Measurements from ENCODE around the gene RASGRP2.

The RASGRP2 gene

GRCh38 chr11:64770120-64770519, 26.2 kb upstream of the RASGRP2 start:
- DNase-seq: no peak

GRCh38 chr11:64769283-64769682, 25.3 kb upstream of the RASGRP2 start:
- DNase-seq: no peak

- no peak for DNase-seq
Observed at GRCh38 chr11:64768300-64768694, 24.4 kb upstream of the RASGRP2 start.

- DNase-seq: peak; percentile 74
Observed at GRCh38 chr11:64767344-64768299, 23.7 kb upstream of the RASGRP2 start.

GRCh38 chr11:64766881-64767280, 22.9 kb upstream of the RASGRP2 start:
- no peak for DNase-seq

- DNase-seq: no peak
Observed at GRCh38 chr11:64765851-64766665, 22.1 kb upstream of the RASGRP2 start.

- no peak for DNase-seq
Observed at GRCh38 chr11:64765291-64765850, 21.4 kb upstream of the RASGRP2 start.

- DNase-seq: no peak
Observed at GRCh38 chr11:64764753-64765152, 20.8 kb upstream of the RASGRP2 start.

GRCh38 chr11:64764040-64764611, 20.2 kb upstream of the RASGRP2 start:
- peak; percentile 46 for DNase-seq

- no peak for DNase-seq
Observed at GRCh38 chr11:64763526-64764039, 19.6 kb upstream of the RASGRP2 start.

- DNase-seq: no peak
Observed at GRCh38 chr11:64762674-64763525, 19.0 kb upstream of the RASGRP2 start.

GRCh38 chr11:64762277-64762673, 18.3 kb upstream of the RASGRP2 start:
- DNase-seq: no peak

- no peak for DNase-seq
Observed at GRCh38 chr11:64760759-64761420, 16.9 kb upstream of the RASGRP2 start.

GRCh38 chr11:64759722-64760719, 16.1 kb upstream of the RASGRP2 start, which contains the start of gene PYGM:
PYGM (minus strand) TSS chr11:64759974; CDS start chr11:64759898, 76 bp downstream.
- DNase-seq: no peak

- no peak for DNase-seq
Observed at GRCh38 chr11:64759131-64759721, 15.3 kb upstream of the RASGRP2 start.

- DNase-seq: no peak
Observed at GRCh38 chr11:64758330-64759079, 14.6 kb upstream of the RASGRP2 start.

GRCh38 chr11:64757549-64758329, 13.8 kb upstream of the RASGRP2 start:
- DNase-seq: no peak
